Fibroblast of skin of back (primary cell): Measurements from ENCODE around the gene MED15.
"Not testable (repeated sequence)": the region's sequence is repeated elsewhere in the genome, so short reads cannot be mapped to it uniquely, and the experiment has no call there.

Experiments used
- DNase-seq: peaks from one replicate; pipeline ENCODE4 v3.0.0-alpha.2; 2013

The MED15 gene

GRCh38 chr22:20484948-20485683 is 22.3 kb upstream of the MED15 start:
- DNase-seq, result no peak

DNA sequence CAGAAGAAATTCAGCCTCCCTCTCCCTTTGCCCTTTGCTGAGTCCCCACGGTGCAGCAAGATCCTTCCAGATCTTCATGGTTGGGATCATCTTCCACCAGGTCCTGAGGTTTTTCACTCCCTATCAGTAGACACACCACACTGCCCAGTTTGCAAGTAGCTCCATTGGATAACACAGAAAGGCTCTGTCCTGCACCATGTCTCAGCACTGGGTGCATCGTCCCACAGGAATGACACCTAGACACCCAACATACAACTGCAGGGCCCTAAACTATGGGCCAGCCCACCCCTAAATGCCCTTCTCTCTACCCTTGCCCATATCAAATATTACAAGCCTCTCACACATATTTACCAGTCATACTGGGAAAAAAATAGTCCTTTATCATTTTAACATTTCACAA is 21.2 kb upstream of the MED15 start:
- DNase-seq, result no peak

GRCh38 chr22:20487715-20488114 is 19.7 kb upstream of the MED15 start:
- DNase-seq, result no peak

- DNase-seq, result no peak
Observed at GRCh38 chr22:20488946-20489345, 18.5 kb upstream of the MED15 start.

- no peak for DNase-seq
Observed at GRCh38 chr22:20490183-20490940, 17.0 kb upstream of the MED15 start.

DNA sequence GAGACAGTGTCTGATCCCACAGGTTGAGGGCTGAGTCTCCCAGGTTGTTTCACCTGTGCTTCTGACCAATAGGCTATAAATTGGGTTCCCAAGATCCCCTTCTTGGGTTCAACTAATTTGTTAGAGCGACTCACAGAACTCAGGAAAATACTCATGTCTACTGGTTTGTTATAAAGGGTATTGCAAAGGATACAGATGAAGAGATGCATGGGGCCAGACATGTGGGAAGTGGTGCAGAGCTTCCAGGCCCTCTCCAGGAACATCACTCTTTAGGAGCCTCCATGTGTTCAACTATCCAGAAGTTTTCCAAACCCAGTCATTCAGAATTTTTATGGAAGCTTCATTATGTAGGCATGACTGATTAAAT is 16.5 kb upstream of the MED15 start:
- DNase-seq, result no peak

DNA sequence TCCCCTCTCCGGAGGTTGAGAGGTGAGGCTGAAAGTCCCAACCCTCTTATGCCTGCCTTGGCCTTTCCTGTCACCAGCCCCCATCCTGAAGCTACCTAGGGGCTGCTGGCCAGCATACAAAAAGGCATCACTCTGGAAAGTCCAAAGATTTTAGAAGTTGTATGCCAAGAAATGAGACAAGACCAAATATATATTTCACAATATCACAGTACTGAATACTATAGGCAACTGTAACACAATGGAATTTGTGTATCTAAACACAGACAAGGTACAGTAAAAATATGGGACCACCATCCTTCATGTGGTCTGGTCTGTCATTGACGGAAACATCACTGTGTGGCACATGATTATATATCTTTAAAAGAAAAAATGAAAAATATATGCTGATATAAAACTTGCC is 16.1 kb upstream of the MED15 start:
- no peak for DNase-seq

- peak; percentile 27 for DNase-seq
Observed at GRCh38 chr22:20494978-20495860, 12.2 kb upstream of the MED15 start, which contains the start of gene KLHL22. Gene KLHL22, minus strand, starts transcription at chr22:20495795. Its CDS starts 6,584 bp downstream, at chr22:20489211.

- peak; percentile 91 for DNase-seq
Observed at GRCh38 chr22:20495861-20496681, 11.3 kb upstream of the MED15 start.

- no peak for DNase-seq
Observed at GRCh38 chr22:20497426-20497825, 10.0 kb upstream of the MED15 start.

- DNase-seq, result no peak
Observed at GRCh38 chr22:20498913-20499312, 8.5 kb upstream of the MED15 start.

- DNase-seq, result no peak
Observed at GRCh38 chr22:20499769-20500168, 7.6 kb upstream of the MED15 start.

GRCh38 chr22:20503816-20504215 is 3.6 kb upstream of the MED15 start:
- DNase-seq, result peak; percentile 50

GRCh38 chr22:20504293-20504922 is 3.0 kb upstream of the MED15 start:
- peak; percentile 92 for DNase-seq

DNA sequence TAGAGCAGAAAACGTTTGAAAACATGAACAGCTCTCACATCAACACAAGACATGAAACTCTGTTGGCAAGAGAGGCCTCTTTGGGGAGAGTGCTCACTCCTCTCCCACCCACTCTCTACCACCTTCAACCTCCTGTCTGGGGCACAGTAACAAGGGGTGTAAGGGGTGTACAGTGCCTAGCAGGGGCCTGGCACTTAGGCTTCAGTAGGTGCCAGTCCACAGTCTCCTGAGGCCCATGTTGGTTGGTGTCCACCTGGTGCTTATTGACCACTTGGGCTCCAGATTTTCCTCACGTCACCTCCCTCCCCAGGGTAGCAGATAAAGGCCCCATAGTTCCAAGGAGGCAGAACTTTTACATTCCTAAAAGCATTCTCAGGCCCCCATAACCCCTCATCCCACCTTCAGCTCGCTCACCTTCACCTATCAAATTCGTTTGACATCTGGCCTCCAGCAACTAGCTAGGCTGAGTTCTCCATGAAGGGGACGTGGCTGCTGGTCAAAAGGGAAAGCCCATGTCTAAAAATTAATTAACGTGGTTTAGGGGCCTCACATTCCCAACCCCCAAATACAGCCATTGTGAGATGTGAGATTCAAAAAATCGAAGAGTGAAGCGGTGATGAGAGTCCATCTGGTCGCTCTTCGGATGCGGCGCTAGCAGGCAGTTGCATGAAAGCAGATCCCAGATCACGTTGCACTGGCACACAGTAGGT is 712 bp upstream of the MED15 start:
- DNase-seq, result no peak

GRCh38 chr22:20508067-20508755 is 801 bp downstream of the MED15 start:
- DNase-seq, result not testable (repeated sequence)

GRCh38 chr22:20508815-20509271 is 1.4 kb downstream of the MED15 start:
- DNase-seq, result no peak

DNA sequence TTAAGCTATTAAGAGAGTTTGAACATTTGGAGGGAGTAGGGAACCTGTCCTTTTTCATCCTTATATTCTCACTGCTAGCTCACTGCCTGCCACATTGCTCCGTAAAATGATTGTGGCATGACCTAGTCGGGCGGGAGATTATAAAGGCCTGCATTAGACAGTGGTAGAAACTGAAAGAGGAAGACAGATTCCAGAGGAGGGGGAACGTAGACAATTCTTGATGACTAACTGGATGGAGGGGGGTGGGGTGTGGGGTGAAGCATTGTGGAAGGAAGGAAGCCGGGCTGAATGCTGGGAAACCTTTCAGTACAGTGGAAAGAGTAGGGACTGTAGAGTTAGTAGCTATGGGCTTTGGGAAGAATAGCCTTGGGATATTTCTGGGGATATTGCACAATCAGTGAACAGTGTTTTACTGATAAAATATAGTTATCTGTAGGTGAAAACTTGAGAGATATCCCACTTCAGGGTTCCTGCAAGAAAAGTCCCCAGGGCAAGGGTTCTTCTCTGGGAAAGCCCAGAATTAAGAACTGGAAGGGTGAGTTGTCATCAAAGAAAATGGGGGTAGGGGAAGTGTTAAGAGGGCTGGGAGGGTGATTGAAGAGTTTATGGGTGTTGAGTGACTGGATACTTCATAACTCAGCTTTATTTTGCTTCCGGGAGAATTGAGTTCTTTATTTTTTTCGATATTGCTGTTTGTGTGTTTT is 2.1 kb downstream of the MED15 start:
- DNase-seq, result peak; percentile 97

- DNase-seq, result no peak
Observed at GRCh38 chr22:20510811-20511577, 3.6 kb downstream of the MED15 start.
